ENCODE measurements around the gene RANBP17.
"Not testable (repeated sequence)": the region's sequence is repeated elsewhere in the genome, so short reads cannot be mapped to it uniquely, and the experiment has no call there.

The RANBP17 gene

DNA sequence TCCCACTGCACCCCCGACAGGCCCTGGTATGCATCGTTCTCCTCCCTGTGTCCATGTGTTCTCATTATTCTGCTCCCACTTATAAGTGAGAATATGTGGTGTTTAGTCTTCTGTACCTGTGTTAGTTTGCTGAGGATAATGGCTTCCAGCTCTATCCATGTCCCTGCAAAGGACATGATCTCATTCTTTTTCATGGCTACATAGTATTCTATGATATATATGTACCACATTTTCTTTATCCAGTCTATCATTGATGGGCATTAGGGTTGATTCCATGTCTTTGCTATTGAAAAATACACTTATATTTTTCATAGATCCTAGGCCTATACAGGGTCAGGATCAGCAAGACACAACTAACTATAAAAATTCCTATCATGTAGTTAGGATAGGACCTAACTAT, 180.1 kb downstream of the RANBP17 start:
- H3K27ac Mint-ChIP-seq; H3K36me3 Mint-ChIP-seq (ENCODE audit: low read depth); H3K4me3 Mint-ChIP-seq; H3K27me3 Mint-ChIP-seq (ENCODE audit: low read depth); H3K4me1 Mint-ChIP-seq (ENCODE audit: low read depth); H3K9me3 Mint-ChIP-seq: not testable (repeated sequence)

GRCh38 chr5:171050916-171051315, 189.1 kb downstream of the RANBP17 start:
- no peak overlapping the region for H3K4me3 Mint-ChIP-seq
- H3K27me3 Mint-ChIP-seq (ENCODE audit: low read depth) = no peaks in the 10 kb centered on the region
- H3K27ac Mint-ChIP-seq = no peak overlapping the region
- H3K36me3 Mint-ChIP-seq (ENCODE audit: low read depth) = no peaks in the 10 kb centered on the region
- no peaks in the 10 kb centered on the region for H3K4me1 Mint-ChIP-seq (ENCODE audit: low read depth)
- H3K9me3 Mint-ChIP-seq = peaks cover 8% of the 10 kb centered on the region

- Mint-ChIP-seq H3K27me3 (ENCODE audit: low read depth) (no peaks in the 10 kb centered on the region), H3K4me3 (no peak overlapping the region), H3K36me3 (ENCODE audit: low read depth) (no peaks in the 10 kb centered on the region), H3K4me1 (ENCODE audit: low read depth) (no peaks in the 10 kb centered on the region), H3K27ac (no peak overlapping the region), H3K9me3 (peaks cover 22% of the 10 kb centered on the region)
These were observed 194.1 kb downstream of the RANBP17 start for GRCh38 chr5:171055875-171056454.

GRCh38 chr5:171067540-171068130, 205.8 kb downstream of the RANBP17 start:
- Mint-ChIP-seq H3K9me3 (peaks cover 32% of the 10 kb centered on the region), H3K27me3 (ENCODE audit: low read depth) (no peaks in the 10 kb centered on the region), H3K4me3 (no peak overlapping the region), H3K27ac (no peak overlapping the region), H3K36me3 (ENCODE audit: low read depth) (no peaks in the 10 kb centered on the region), H3K4me1 (ENCODE audit: low read depth) (no peaks in the 10 kb centered on the region)

GRCh38 chr5:171074747-171075146, 212.9 kb downstream of the RANBP17 start:
- no peaks in the 10 kb centered on the region for H3K4me1 Mint-ChIP-seq (ENCODE audit: low read depth)
- H3K27me3 Mint-ChIP-seq (ENCODE audit: low read depth) = no peaks in the 10 kb centered on the region
- no peaks in the 10 kb centered on the region for H3K36me3 Mint-ChIP-seq (ENCODE audit: low read depth)
- no peak overlapping the region for H3K27ac Mint-ChIP-seq
- no peaks in the 10 kb centered on the region for H3K9me3 Mint-ChIP-seq
- H3K4me3 Mint-ChIP-seq = no peak overlapping the region

- Mint-ChIP-seq H3K27ac (no peak overlapping the region), H3K36me3 (ENCODE audit: low read depth) (no peaks in the 10 kb centered on the region), H3K27me3 (ENCODE audit: low read depth) (no peaks in the 10 kb centered on the region), H3K9me3 (no peaks in the 10 kb centered on the region), H3K4me3 (no peak overlapping the region), H3K4me1 (ENCODE audit: low read depth) (no peaks in the 10 kb centered on the region)
These were observed 218.5 kb downstream of the RANBP17 start for GRCh38 chr5:171080186-171080938.

DNA sequence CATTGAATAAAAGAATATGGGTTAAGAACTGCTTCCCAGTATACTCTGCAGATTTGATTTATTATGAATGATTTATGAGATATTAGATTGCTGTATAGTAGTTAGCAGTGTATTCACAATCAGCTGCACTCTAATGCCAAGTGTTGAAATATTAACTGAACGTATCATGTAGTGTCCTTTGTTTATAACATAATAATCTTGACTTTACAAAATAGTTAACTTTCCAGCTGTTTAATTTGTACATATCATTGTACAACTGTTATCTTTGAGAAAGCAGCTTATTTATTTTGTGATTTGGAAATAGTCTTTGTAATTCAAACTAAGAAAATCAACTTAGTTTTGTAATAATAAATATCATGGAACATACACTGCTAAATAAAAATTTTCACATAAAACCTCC, 219.5 kb downstream of the RANBP17 start:
- no peak overlapping the region for H3K27ac Mint-ChIP-seq
- no peaks in the 10 kb centered on the region for H3K27me3 Mint-ChIP-seq (ENCODE audit: low read depth)
- H3K9me3 Mint-ChIP-seq = no peaks in the 10 kb centered on the region
- H3K4me3 Mint-ChIP-seq = no peak overlapping the region
- no peaks in the 10 kb centered on the region for H3K36me3 Mint-ChIP-seq (ENCODE audit: low read depth)
- no peaks in the 10 kb centered on the region for H3K4me1 Mint-ChIP-seq (ENCODE audit: low read depth)

GRCh38 chr5:171092194-171092593, 230.4 kb downstream of the RANBP17 start:
- Mint-ChIP-seq H3K27me3 (ENCODE audit: low read depth) (no peaks in the 10 kb centered on the region), H3K36me3 (ENCODE audit: low read depth) (no peaks in the 10 kb centered on the region), H3K27ac (no peak overlapping the region), H3K4me1 (ENCODE audit: low read depth) (no peaks in the 10 kb centered on the region), H3K4me3 (no peak overlapping the region), H3K9me3 (peaks cover 6% of the 10 kb centered on the region)

DNA sequence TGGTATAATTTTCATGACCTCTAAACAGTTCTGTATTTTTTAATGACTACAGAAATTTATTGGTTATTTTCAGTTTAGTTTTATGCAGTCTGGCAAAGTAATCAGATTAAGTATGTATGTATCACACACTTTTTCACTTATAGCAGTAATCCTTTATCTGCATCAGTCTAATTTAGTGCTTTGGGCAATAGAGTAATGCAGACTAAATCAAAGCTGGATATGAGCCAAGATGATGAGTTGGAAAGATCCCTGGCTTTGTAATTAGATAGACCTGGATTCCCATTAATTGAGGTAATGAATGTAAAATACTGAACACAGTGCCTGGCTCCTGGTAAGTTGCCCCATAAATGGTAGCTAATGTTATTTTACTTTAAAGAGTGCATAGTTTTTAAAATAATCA, 231.8 kb downstream of the RANBP17 start:
- Mint-ChIP-seq H3K4me1 (ENCODE audit: low read depth) (no peaks in the 10 kb centered on the region), H3K4me3 (no peak overlapping the region)

GRCh38 chr5:171094356-171094755, 232.5 kb downstream of the RANBP17 start:
- Mint-ChIP-seq H3K4me3 (no peak overlapping the region), H3K27me3 (ENCODE audit: low read depth) (no peaks in the 10 kb centered on the region), H3K4me1 (ENCODE audit: low read depth) (no peaks in the 10 kb centered on the region), H3K36me3 (ENCODE audit: low read depth) (no peaks in the 10 kb centered on the region), H3K9me3 (no peaks in the 10 kb centered on the region), H3K27ac (no peak overlapping the region)

More for the DNA sequence above, 231.8 kb downstream of the RANBP17 start:
- H3K9me3 Mint-ChIP-seq = peaks cover 1% of the 10 kb centered on the region
- no peaks in the 10 kb centered on the region for H3K36me3 Mint-ChIP-seq (ENCODE audit: low read depth)
- no peaks in the 10 kb centered on the region for H3K27me3 Mint-ChIP-seq (ENCODE audit: low read depth)
- H3K27ac Mint-ChIP-seq = no peak overlapping the region

- Mint-ChIP-seq H3K9me3 (no peaks in the 10 kb centered on the region), H3K4me1 (ENCODE audit: low read depth) (no peaks in the 10 kb centered on the region), H3K4me3 (no peak overlapping the region), H3K27me3 (ENCODE audit: low read depth) (no peaks in the 10 kb centered on the region), H3K36me3 (ENCODE audit: low read depth) (no peaks in the 10 kb centered on the region), H3K27ac (no peak overlapping the region)
These were observed 241.2 kb downstream of the RANBP17 start for GRCh38 chr5:171102877-171103610.

DNA sequence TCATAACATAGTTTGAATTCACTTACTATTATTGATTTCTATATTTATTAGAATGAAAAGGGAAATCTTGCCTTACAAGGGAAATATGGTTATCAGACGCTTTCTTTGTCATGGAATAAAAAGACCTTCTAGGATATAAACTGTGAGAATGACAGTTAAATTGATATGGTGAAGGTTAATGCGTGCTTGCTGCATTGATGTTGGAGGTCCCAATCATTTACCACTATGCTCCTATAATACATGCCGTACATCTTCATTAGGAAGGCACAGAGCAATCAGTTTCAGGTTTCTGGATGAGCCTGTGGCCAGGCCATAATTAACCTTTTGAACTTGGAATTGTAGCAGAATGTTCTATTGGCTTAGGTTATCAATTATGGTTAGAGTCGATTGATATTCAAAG, 245.9 kb downstream of the RANBP17 start:
- Mint-ChIP-seq H3K36me3 (ENCODE audit: low read depth) (no peaks in the 10 kb centered on the region), H3K9me3 (no peaks in the 10 kb centered on the region), H3K27ac (no peak overlapping the region), H3K4me3 (no peak overlapping the region), H3K27me3 (ENCODE audit: low read depth) (peaks cover 4% of the 10 kb centered on the region), H3K4me1 (ENCODE audit: low read depth) (no peaks in the 10 kb centered on the region)

GRCh38 chr5:171115519-171115918, 253.7 kb downstream of the RANBP17 start:
- H3K4me1 Mint-ChIP-seq (ENCODE audit: low read depth) = no peaks in the 10 kb centered on the region
- no peak overlapping the region for H3K27ac Mint-ChIP-seq
- no peaks in the 10 kb centered on the region for H3K36me3 Mint-ChIP-seq (ENCODE audit: low read depth)
- no peak overlapping the region for H3K4me3 Mint-ChIP-seq
- H3K9me3 Mint-ChIP-seq = no peaks in the 10 kb centered on the region
- H3K27me3 Mint-ChIP-seq (ENCODE audit: low read depth) = peaks cover 4% of the 10 kb centered on the region

DNA sequence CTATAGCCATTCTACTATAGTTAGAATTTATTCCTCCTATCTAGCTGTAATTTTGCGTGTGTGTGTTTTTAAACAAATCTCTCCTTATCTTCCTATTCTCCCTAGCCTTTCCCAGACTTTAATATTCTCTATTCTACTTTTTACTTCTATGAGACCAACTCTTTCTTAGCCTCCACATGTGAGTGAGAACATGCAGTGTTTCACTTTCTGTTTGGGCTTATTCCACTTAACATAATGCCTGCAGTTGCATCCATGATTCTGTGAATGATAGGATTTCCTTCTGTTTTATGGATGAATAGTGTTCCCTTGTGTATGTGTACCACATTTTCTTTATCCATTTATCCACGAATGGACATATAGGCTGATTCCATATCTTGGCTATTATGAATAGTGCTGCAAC, 254.9 kb downstream of the RANBP17 start:
- no peak overlapping the region for H3K4me3 Mint-ChIP-seq
- no peaks in the 10 kb centered on the region for H3K36me3 Mint-ChIP-seq (ENCODE audit: low read depth)
- H3K27ac Mint-ChIP-seq = no peak overlapping the region
- no peaks in the 10 kb centered on the region for H3K4me1 Mint-ChIP-seq (ENCODE audit: low read depth)
- H3K27me3 Mint-ChIP-seq (ENCODE audit: low read depth) = peaks cover under 1% of the 10 kb centered on the region
- no peaks in the 10 kb centered on the region for H3K9me3 Mint-ChIP-seq

Data from T-helper 1 cell treated with Interleukin-12 subunit alpha and Interleukin-12 subunit beta and Interleukin-4 antibody, amounts not matched to agents 30 μg/mL and 1 μg/mL, for 36 hours (primary cell).